GM23338 (cell line): ENCODE measurements around the gene APC2. TPM values are rescaled to one million over a fixed set of nuclear protein-coding genes. Genes with fewer than 3 reads are reported as not detected.

Experiments
- ATAC-seq: fragments of 200-7000 bp; cut with Tn5 transposase; 3 replicates; pipeline ENCODE4 v1.9.1; 2020
- DNase-seq: peaks from one replicate; pipeline ENCODE4 v3.0.0-alpha.2; 2015; ENCODE audit warnings: low spot score
- H2AFZ ChIP-seq: fragments of 200-600 bp; sonication (generic); 2 replicates; pipeline ENCODE4 v1.8.0; 2016; ENCODE audit warnings: antibody characterized with exemption, mild to moderate bottlenecking, moderate library complexity
- H3F3A ChIP-seq: fragments of 200-600 bp; sonication (generic); replicated peaks from 2 replicates; pipeline ENCODE4 v1.8.0; 2017; ENCODE audit warnings: antibody characterized with exemption, mixed run types, low read depth
- H3K27ac ChIP-seq: fragments of 200-600 bp; sonication (generic); 2 replicates; pipeline ENCODE4 v1.6.1; 2016; ENCODE audit warnings: low read depth
- H3K27me3 ChIP-seq: fragments of 200-600 bp; sonication (generic); 2 replicates; pipeline ENCODE4 v1.8.0; 2016; ENCODE audit warnings: mild to moderate bottlenecking, mixed run types, moderate library complexity; ENCODE audit not compliant: insufficient read depth
- H3K36me3 ChIP-seq: fragments of 200-600 bp; sonication (generic); 2 replicates; pipeline ENCODE4 v1.8.0; 2016; ENCODE audit warnings: mild to moderate bottlenecking; ENCODE audit not compliant: insufficient read depth
- H3K4me1 ChIP-seq: fragments of 200-600 bp; sonication (generic); 2 replicates; pipeline ENCODE4 v1.8.0; 2016; ENCODE audit warnings: mild to moderate bottlenecking, moderate library complexity; ENCODE audit not compliant: insufficient read depth
- H3K4me2 ChIP-seq: fragments of 200-600 bp; sonication (generic); 2 replicates; pipeline ENCODE4 v1.7.1; 2017; ENCODE audit warnings: mixed run types
- H3K4me3 ChIP-seq: fragments of 200-600 bp; sonication (generic); 2 replicates; pipeline ENCODE4 v1.6.1; 2016; ENCODE audit warnings: mixed run types
- H3K79me2 ChIP-seq: fragments of 200-600 bp; sonication (generic); replicated peaks from 2 replicates; pipeline ENCODE4 v1.8.0; 2017; ENCODE audit warnings: mild to moderate bottlenecking; ENCODE audit not compliant: insufficient read depth
- H3K9me2 ChIP-seq: fragments of 200-600 bp; sonication (generic); 2 replicates; pipeline ENCODE4 v1.8.0; 2017; ENCODE audit not compliant: insufficient read depth
- H4K20me1 ChIP-seq: fragments of 200-600 bp; sonication (generic); replicated peaks from 2 replicates; pipeline ENCODE4 v1.8.0; 2017; ENCODE audit warnings: mild to moderate bottlenecking; ENCODE audit not compliant: insufficient read depth
- H3K27ac Mint-ChIP-seq: 2 replicates; pipeline ENCODE4 v1.8.0; 2020; ENCODE audit warnings: inconsistent platforms, mild to moderate bottlenecking, moderate library complexity, mixed read lengths
- H3K27me3 Mint-ChIP-seq: 3 replicates; pipeline ENCODE4 v1.8.0; 2022; ENCODE audit warnings: low read depth, mild to moderate bottlenecking, moderate library complexity, mixed read lengths, inconsistent platforms; ENCODE audit not compliant: insufficient read depth, poor library complexity
- H3K36me3 Mint-ChIP-seq: 3 replicates; pipeline ENCODE4 v1.8.0; 2021; ENCODE audit warnings: low read depth, mild to moderate bottlenecking, inconsistent platforms, moderate library complexity, mixed read lengths
- H3K4me1 Mint-ChIP-seq: 3 replicates; pipeline ENCODE4 v1.8.0; 2020; ENCODE audit warnings: mild to moderate bottlenecking, inconsistent platforms, mixed read lengths
- H3K4me3 Mint-ChIP-seq: 3 replicates; pipeline ENCODE4 v1.8.0; 2021; ENCODE audit warnings: moderate library complexity, mild to moderate bottlenecking, inconsistent platforms, mixed read lengths
- H3K9me3 Mint-ChIP-seq: 3 replicates; pipeline ENCODE4 v1.8.0; 2020; ENCODE audit warnings: moderate library complexity, mild to moderate bottlenecking, inconsistent platforms, mixed read lengths
- CREB1 ChIP-seq: fragments of 250-450 bp; sonication (Bioruptor Pico); IDR thresholded peaks from 2 replicates; pipeline ENCODE4 v1.5.0; 2020; ENCODE audit warnings: low read depth, mild to moderate bottlenecking, moderate library complexity
- EZH2 ChIP-seq: fragments of 200-600 bp; sonication (generic); IDR thresholded peaks from one replicate; pipeline ENCODE4 v1.8.0; 2017; ENCODE audit warnings: antibody characterized with exemption, mild to moderate bottlenecking, low read depth; ENCODE audit not compliant: unreplicated experiment
- EZH2phosphoT487 ChIP-seq: fragments of 200-600 bp; sonication (generic); IDR thresholded peaks from one replicate; pipeline ENCODE4 v1.8.1; 2018; ENCODE audit warnings: antibody characterized with exemption; ENCODE audit not compliant: unreplicated experiment
- JUNB ChIP-seq: IDR thresholded peaks from one replicate; pipeline ENCODE4 v1.6.1; 2016; ENCODE audit warnings: antibody characterized with exemption; ENCODE audit not compliant: unreplicated experiment
- NANOG ChIP-seq: IDR thresholded peaks from 2 replicates; pipeline ENCODE4 v1.6.1; 2016; ENCODE audit warnings: antibody characterized with exemption, borderline replicate concordance
- POLR2AphosphoS5 ChIP-seq: IDR thresholded peaks from 2 replicates; pipeline ENCODE4 v1.6.1; 2016; ENCODE audit warnings: antibody characterized with exemption, low read depth
- STAT1 ChIP-seq: IDR thresholded peaks from one replicate; pipeline ENCODE4 v1.6.1; 2016; ENCODE audit warnings: antibody characterized with exemption; ENCODE audit not compliant: unreplicated experiment
- ZNF114 ChIP-seq: fragments of 250-450 bp; sonication (Bioruptor Pico); IDR thresholded peaks from 2 replicates; pipeline ENCODE4 v1.5.0; 2020; ENCODE audit warnings: mild to moderate bottlenecking, moderate library complexity
- ZNF331 ChIP-seq: fragments of 250-450 bp; sonication (Bioruptor Pico); IDR thresholded peaks from 2 replicates; pipeline ENCODE4 v1.5.0; 2020; ENCODE audit warnings: low read depth, mild to moderate bottlenecking, moderate library complexity
- polyA plus RNA-seq: library from polyadenylated mRNA; unstranded; fragments of >200 nt; fragmentation: Nextera tagmentation; extraction: Ambion mirVana; gene quantifications from 2 replicates; pipeline ENCODE4 v1.2.1, GENCODE V29; 2016
- total RNA-seq: library from RNA; depleted of rRNA; stranded (reverse); fragments of >200 nt; shearing (Covaris generic); gene quantifications from 2 replicates; pipeline ENCODE4 v1.2.3, GENCODE V29; 2014
- TF ChIP-seq, protein P1 (sequence below): fragments of 250-450 bp; sonication (Bioruptor Pico); IDR thresholded peaks from 2 replicates; pipeline ENCODE4 v1.5.0; 2020; ENCODE audit warnings: mild to moderate bottlenecking, moderate library complexity
- TF ChIP-seq, protein P2 (sequence below): IDR thresholded peaks from one replicate; pipeline ENCODE4 v1.6.1; 2018; ENCODE audit warnings: antibody characterized with exemption; ENCODE audit not compliant: unreplicated experiment
- TF ChIP-seq, protein P3 (sequence below), 2 experiments: fragments of 200-600 bp in 1 of 2; sonication (generic) in 1 of 2; conservative IDR thresholded peaks; 2 replicates each; pipeline versions ENCODE4 v1.5.1 to v1.6.1; 2016 to 2017; ENCODE audit warnings: antibody characterized with exemption in 2 of 2, low read depth in 2 of 2, mild to moderate bottlenecking in 2 of 2, moderate library complexity in 1 of 2

Gene APC2
- total and polyA plus RNA-seq, 2 experiments from 2014 or later = 1.4 to 18.3 TPM

DNA sequence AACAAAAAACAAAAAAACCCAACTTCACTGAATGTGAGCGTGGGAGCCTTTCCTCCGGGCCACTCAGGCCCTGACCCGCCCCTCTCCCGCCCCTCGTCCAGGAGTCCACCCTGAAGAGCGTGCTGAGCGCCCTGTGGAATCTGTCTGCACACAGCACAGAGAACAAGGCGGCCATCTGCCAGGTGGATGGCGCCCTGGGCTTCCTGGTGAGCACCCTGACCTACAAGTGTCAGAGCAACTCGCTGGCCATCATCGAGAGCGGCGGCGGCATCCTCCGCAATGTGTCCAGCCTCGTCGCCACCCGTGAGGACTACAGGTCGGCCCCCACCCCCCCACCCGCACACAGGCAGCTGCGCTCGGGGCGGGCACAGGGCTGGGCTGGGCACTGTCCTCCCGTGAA lies 11.9 kb downstream of the APC2 start:
- H3K27ac Mint-ChIP-seq = no peak overlapping the region
- no peaks in the 10 kb centered on the region; the same call in 1 of the 2 replicates for H3K4me1 ChIP-seq
- H3K4me3 ChIP-seq = no peak overlapping the region
- H3K36me3 ChIP-seq = no peaks in the 10 kb centered on the region
- no peaks in the 10 kb centered on the region for H3K79me2 ChIP-seq
- peaks cover 4% of the 10 kb centered on the region; the same call in 2 of the 3 replicates for H3K4me1 Mint-ChIP-seq
- TF ChIP-seq, protein P1, sequence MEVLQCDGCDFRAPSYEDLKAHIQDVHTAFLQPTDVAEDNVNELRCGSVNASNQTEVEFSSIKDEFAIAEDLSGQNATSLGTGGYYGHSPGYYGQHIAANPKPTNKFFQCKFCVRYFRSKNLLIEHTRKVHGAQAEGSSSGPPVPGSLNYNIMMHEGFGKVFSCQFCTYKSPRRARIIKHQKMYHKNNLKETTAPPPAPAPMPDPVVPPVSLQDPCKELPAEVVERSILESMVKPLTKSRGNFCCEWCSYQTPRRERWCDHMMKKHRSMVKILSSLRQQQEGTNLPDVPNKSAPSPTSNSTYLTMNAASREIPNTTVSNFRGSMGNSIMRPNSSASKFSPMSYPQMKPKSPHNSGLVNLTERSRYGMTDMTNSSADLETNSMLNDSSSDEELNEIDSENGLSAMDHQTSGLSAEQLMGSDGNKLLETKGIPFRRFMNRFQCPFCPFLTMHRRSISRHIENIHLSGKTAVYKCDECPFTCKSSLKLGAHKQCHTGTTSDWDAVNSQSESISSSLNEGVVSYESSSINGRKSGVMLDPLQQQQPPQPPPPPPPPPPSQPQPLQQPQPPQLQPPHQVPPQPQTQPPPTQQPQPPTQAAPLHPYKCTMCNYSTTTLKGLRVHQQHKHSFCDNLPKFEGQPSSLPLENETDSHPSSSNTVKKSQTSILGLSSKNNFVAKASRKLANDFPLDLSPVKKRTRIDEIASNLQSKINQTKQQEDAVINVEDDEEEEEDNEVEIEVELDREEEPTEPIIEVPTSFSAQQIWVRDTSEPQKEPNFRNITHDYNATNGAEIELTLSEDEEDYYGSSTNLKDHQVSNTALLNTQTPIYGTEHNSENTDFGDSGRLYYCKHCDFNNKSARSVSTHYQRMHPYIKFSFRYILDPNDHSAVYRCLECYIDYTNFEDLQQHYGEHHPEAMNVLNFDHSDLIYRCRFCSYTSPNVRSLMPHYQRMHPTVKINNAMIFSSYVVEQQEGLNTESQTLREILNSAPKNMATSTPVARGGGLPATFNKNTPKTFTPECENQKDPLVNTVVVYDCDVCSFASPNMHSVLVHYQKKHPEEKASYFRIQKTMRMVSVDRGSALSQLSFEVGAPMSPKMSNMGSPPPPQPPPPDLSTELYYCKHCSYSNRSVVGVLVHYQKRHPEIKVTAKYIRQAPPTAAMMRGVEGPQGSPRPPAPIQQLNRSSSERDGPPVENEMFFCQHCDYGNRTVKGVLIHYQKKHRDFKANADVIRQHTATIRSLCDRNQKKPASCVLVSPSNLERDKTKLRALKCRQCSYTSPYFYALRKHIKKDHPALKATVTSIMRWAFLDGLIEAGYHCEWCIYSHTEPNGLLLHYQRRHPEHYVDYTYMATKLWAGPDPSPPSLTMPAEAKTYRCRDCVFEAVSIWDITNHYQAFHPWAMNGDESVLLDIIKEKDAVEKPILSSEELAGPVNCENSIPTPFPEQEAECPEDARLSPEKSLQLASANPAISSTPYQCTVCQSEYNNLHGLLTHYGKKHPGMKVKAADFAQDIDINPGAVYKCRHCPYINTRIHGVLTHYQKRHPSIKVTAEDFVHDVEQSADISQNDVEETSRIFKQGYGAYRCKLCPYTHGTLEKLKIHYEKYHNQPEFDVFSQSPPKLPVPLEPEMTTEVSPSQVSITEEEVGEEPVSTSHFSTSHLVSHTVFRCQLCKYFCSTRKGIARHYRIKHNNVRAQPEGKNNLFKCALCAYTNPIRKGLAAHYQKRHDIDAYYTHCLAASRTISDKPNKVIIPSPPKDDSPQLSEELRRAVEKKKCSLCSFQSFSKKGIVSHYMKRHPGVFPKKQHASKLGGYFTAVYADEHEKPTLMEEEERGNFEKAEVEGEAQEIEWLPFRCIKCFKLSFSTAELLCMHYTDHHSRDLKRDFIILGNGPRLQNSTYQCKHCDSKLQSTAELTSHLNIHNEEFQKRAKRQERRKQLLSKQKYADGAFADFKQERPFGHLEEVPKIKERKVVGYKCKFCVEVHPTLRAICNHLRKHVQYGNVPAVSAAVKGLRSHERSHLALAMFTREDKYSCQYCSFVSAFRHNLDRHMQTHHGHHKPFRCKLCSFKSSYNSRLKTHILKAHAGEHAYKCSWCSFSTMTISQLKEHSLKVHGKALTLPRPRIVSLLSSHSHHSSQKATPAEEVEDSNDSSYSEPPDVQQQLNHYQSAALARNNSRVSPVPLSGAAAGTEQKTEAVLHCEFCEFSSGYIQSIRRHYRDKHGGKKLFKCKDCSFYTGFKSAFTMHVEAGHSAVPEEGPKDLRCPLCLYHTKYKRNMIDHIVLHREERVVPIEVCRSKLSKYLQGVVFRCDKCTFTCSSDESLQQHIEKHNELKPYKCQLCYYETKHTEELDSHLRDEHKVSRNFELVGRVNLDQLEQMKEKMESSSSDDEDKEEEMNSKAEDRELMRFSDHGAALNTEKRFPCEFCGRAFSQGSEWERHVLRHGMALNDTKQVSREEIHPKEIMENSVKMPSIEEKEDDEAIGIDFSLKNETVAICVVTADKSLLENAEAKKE (CRISPR knock-in tag) = no peak
- no peak for TF ChIP-seq EZH2
- TF ChIP-seq NANOG = no peak
- TF ChIP-seq, protein P2, sequence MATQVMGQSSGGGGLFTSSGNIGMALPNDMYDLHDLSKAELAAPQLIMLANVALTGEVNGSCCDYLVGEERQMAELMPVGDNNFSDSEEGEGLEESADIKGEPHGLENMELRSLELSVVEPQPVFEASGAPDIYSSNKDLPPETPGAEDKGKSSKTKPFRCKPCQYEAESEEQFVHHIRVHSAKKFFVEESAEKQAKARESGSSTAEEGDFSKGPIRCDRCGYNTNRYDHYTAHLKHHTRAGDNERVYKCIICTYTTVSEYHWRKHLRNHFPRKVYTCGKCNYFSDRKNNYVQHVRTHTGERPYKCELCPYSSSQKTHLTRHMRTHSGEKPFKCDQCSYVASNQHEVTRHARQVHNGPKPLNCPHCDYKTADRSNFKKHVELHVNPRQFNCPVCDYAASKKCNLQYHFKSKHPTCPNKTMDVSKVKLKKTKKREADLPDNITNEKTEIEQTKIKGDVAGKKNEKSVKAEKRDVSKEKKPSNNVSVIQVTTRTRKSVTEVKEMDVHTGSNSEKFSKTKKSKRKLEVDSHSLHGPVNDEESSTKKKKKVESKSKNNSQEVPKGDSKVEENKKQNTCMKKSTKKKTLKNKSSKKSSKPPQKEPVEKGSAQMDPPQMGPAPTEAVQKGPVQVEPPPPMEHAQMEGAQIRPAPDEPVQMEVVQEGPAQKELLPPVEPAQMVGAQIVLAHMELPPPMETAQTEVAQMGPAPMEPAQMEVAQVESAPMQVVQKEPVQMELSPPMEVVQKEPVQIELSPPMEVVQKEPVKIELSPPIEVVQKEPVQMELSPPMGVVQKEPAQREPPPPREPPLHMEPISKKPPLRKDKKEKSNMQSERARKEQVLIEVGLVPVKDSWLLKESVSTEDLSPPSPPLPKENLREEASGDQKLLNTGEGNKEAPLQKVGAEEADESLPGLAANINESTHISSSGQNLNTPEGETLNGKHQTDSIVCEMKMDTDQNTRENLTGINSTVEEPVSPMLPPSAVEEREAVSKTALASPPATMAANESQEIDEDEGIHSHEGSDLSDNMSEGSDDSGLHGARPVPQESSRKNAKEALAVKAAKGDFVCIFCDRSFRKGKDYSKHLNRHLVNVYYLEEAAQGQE = no peak
- no peak for TF ChIP-seq CREB1
- TF ChIP-seq ZNF114 (CRISPR knock-in tag) = no peak
- TF ChIP-seq STAT1 = no peak
- TF ChIP-seq, protein P3, sequence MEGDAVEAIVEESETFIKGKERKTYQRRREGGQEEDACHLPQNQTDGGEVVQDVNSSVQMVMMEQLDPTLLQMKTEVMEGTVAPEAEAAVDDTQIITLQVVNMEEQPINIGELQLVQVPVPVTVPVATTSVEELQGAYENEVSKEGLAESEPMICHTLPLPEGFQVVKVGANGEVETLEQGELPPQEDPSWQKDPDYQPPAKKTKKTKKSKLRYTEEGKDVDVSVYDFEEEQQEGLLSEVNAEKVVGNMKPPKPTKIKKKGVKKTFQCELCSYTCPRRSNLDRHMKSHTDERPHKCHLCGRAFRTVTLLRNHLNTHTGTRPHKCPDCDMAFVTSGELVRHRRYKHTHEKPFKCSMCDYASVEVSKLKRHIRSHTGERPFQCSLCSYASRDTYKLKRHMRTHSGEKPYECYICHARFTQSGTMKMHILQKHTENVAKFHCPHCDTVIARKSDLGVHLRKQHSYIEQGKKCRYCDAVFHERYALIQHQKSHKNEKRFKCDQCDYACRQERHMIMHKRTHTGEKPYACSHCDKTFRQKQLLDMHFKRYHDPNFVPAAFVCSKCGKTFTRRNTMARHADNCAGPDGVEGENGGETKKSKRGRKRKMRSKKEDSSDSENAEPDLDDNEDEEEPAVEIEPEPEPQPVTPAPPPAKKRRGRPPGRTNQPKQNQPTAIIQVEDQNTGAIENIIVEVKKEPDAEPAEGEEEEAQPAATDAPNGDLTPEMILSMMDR (conservative IDR thresholded peaks at IDR 0.05; ENCODE audit: low read depth in 2 of 2) = no peak
- no peak for TF ChIP-seq JUNB
- TF ChIP-seq ZNF331 (CRISPR knock-in tag) = no peak
- TF ChIP-seq POLR2AphosphoS5 = no peak
- no peak for TF ChIP-seq EZH2phosphoT487
- H3K4me3 Mint-ChIP-seq = no peak overlapping the region
- H2AFZ ChIP-seq = no peak overlapping the region
- 0 out of 2 replicates have a peak, but pooled peaks cover 7% of the 10 kb centered on the region for H3F3A ChIP-seq
- H3K9me3 Mint-ChIP-seq = no peaks in the 10 kb centered on the region
- no peaks in the 10 kb centered on the region for H3K9me2 ChIP-seq
- no peak overlapping the region for H3K4me2 ChIP-seq
- no peak for ATAC-seq
- no peak overlapping the region for H3K27ac ChIP-seq
- DNase-seq = no peak
- H4K20me1 ChIP-seq = peaks cover 4% of the 10 kb centered on the region; the same call in 1 of the 2 replicates
- peaks cover 33% of the 10 kb centered on the region for H3K27me3 ChIP-seq
- peaks cover 7% of the 10 kb centered on the region; the same call in 2 of the 3 replicates for H3K36me3 Mint-ChIP-seq
- peaks cover 43% of the 10 kb centered on the region for H3K27me3 Mint-ChIP-seq
